CD4-positive, alpha-beta memory T cell (primary cell): Measurements from ENCODE around the gene EXOC4. TPM values are rescaled to one million over a fixed set of nuclear protein-coding genes. Genes with fewer than 3 reads are reported as not detected.
"Not testable (repeated sequence)": the region's sequence is repeated elsewhere in the genome, so short reads cannot be mapped to it uniquely, and the experiment has no call there.

Experiments used
- CTCF ChIA-PET: fragments of 350-600 bp; sonication (Branson Sonifier 250); formaldehyde crosslinking; loops from one replicate; lab custom pipeline; 2021; ENCODE audit warnings: inconsistent platforms; ENCODE audit not compliant: partially characterized antibody; lab: Charles Lee
- POLR2A ChIA-PET: fragments of 350-600 bp; sonication (Branson Sonifier 250); formaldehyde crosslinking; loops from one replicate; lab custom pipeline; 2021; ENCODE audit not compliant: partially characterized antibody; lab: Charles Lee
- DNase-seq, 5 donors: peaks; one replicate each; pipeline versions ENCODE4 v3.0.0 to v3.0.0-alpha.2; 2020 to 2022; ENCODE audit warnings: mixed read lengths in 1 of 5
- H3K27ac ChIP-seq: one replicate; pipeline ENCODE4 v1.7.0; 2013; ENCODE audit warnings: low read depth, low read length
- H3K27me3 ChIP-seq: 2 replicates; pipeline ENCODE4 v1.7.0; 2013; ENCODE audit warnings: mild to moderate bottlenecking, low read length, moderate library complexity; ENCODE audit not compliant: insufficient read depth
- H3K36me3 ChIP-seq: 2 replicates; pipeline ENCODE4 v1.7.0; 2013; ENCODE audit warnings: mild to moderate bottlenecking, low read length, moderate library complexity; ENCODE audit not compliant: insufficient read depth
- H3K4me1 ChIP-seq: 2 replicates; pipeline ENCODE4 v1.7.0; 2013; ENCODE audit warnings: mild to moderate bottlenecking, low read length, moderate library complexity; ENCODE audit not compliant: insufficient read depth
- H3K4me3 ChIP-seq, 2 donors: one replicate each; pipeline ENCODE4 v1.7.0; 2013; ENCODE audit warnings: low read length in 2 of 2, mild to moderate bottlenecking in 1 of 2
- H3K9me3 ChIP-seq, 2 donors: one replicate each; pipeline ENCODE4 v1.7.0; 2013; ENCODE audit warnings: low read length in 2 of 2, control low read depth in 1 of 2; ENCODE audit not compliant: control insufficient read depth in 1 of 2
- H3K27ac Mint-ChIP-seq, 7 donors: one replicate each; pipeline ENCODE4 v1.8.0; 2020 to 2021; ENCODE audit warnings: mixed read lengths in 7 of 7, mild to moderate bottlenecking in 6 of 7, inconsistent platforms in 3 of 7, moderate library complexity in 3 of 7
- H3K27me3 Mint-ChIP-seq, 2 donors: one replicate each; pipeline ENCODE4 v1.8.0; 2020 to 2021; ENCODE audit warnings: mixed read lengths in 2 of 2
- H3K36me3 Mint-ChIP-seq, 2 donors: one replicate each; pipeline ENCODE4 v1.8.0; 2020 to 2021; ENCODE audit warnings: mixed read lengths in 2 of 2, inconsistent platforms in 1 of 2, mild to moderate bottlenecking in 1 of 2
- H3K4me1 Mint-ChIP-seq, 4 donors: one replicate each; pipeline ENCODE4 v1.8.0; 2020 to 2021; ENCODE audit warnings: mixed read lengths in 4 of 4, mild to moderate bottlenecking in 1 of 4
- H3K4me3 Mint-ChIP-seq, 8 donors: one replicate each; pipeline ENCODE4 v1.8.0; 2020 to 2021; ENCODE audit warnings: mixed read lengths in 8 of 8, mild to moderate bottlenecking in 7 of 8, moderate library complexity in 6 of 8, inconsistent platforms in 3 of 8
- H3K9me3 Mint-ChIP-seq, 8 donors: one replicate each; pipeline ENCODE4 v1.8.0; 2020 to 2021; ENCODE audit warnings: mixed read lengths in 8 of 8, mild to moderate bottlenecking in 5 of 8, inconsistent platforms in 3 of 8, moderate library complexity in 1 of 8
- intact Hi-C: fragments of 100-400 bp; cut with micrococcal nuclease; formaldehyde crosslinking; loops from one replicate; pipeline ENCODE4 v1.15.1; 2023
- polyA plus RNA-seq, 2 donors: library from polyadenylated mRNA; unstranded; fragments of 300-500 nt; fragmentation: Illumina TruSeq; gene quantifications; one replicate each; pipeline ENCODE4 v1.2.3, GENCODE V29; 2021
- total RNA-seq, 2 experiments: library from RNA; stranded (reverse); gene quantifications; one replicate each; pipeline ENCODE4 v1.2.3, GENCODE V29; 2021

The EXOC4 gene
- total and polyA plus RNA-seq, 4 experiments from 2014 or later = 33.8 to 81.2 (median 58.1) TPM

DNA sequence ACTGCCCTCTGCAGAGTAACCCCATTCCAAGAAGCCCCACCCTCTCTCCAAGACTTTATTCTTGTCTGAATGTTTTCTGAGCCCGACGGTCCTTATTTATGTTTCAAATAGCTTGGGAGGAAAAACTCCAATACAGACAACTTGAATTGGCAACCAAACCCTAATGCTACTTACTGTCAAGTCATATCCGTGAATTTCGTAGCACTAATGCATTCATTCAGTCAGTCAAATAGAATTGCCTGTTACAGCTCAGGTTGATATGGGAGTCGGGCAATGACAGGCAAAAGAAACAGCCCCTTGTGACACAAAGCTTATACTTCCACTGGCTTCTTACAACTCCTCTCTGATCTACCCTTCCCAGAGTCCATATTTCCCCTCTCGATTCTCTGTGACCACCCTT, 815.8 kb downstream of the EXOC4 start:
- no peak for DNase-seq
- Histone ChIP-seq H3K4me3 (no peak overlapping the region), H3K27me3 (no peaks in the 10 kb centered on the region), H3K36me3 (no peaks in the 10 kb centered on the region), H3K27ac (no peak overlapping the region), H3K9me3 (no peaks in the 10 kb centered on the region), H3K4me1 (no peaks in the 10 kb centered on the region)
- H3K27me3 Mint-ChIP-seq = no peaks in the 10 kb centered on the region
- H3K27ac Mint-ChIP-seq = no peak overlapping the region
- peaks cover 30 to 57% of the 10 kb centered on the region in 2 donors for H3K36me3 Mint-ChIP-seq
- CTCF ChIA-PET = no interaction called here
- intact Hi-C loops = no loop called here
- peaks cover 0 to 2% (median 0%) of the 10 kb centered on the region in 8 donors for H3K9me3 Mint-ChIP-seq
- H3K4me1 Mint-ChIP-seq = no peaks in the 10 kb centered on the region
- H3K4me3 Mint-ChIP-seq = no peak overlapping the region
- POLR2A ChIA-PET = no interaction called here

DNA sequence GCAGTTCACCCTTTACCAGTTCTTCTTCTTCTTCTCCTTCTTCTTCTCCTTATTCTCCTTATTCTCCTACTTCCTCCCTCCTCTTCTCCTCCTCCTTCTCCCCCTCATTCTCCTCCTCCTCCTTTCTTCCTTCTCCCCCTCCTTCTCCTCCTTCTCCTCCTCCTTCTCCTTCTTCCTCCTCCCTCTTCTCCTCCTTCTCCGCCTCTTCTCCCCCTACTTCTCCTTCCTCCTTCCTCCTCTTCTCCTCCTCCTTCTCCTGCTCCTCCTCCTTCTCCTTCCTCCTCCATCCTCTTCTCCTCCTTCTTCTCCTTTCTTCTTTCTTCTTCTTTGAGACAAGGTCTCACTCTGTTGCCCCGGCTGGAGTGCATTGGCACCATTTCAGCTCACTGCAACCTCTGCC, 816.3 kb downstream of the EXOC4 start:
- no peak for DNase-seq
- no peaks in the 10 kb centered on the region for H3K4me1 Mint-ChIP-seq
- H3K9me3 Mint-ChIP-seq = peaks cover 0 to 2% (median 0%) of the 10 kb centered on the region in 8 donors
- H3K27me3 ChIP-seq = no peaks in the 10 kb centered on the region
- CTCF ChIA-PET = no interaction called here
- H3K27ac ChIP-seq = no peak overlapping the region
- no peaks in the 10 kb centered on the region for H3K9me3 ChIP-seq
- H3K4me3 ChIP-seq = no peak overlapping the region
- no peaks in the 10 kb centered on the region for H3K4me1 ChIP-seq
- H3K27me3 Mint-ChIP-seq = no peaks in the 10 kb centered on the region
- H3K4me3 Mint-ChIP-seq = no peak overlapping the region
- POLR2A ChIA-PET = no interaction called here
- no peak overlapping the region for H3K27ac Mint-ChIP-seq
- no peaks in the 10 kb centered on the region for H3K36me3 ChIP-seq
- peaks cover 28 to 54% of the 10 kb centered on the region in 2 donors for H3K36me3 Mint-ChIP-seq
- intact Hi-C loops = no loop called here

DNA sequence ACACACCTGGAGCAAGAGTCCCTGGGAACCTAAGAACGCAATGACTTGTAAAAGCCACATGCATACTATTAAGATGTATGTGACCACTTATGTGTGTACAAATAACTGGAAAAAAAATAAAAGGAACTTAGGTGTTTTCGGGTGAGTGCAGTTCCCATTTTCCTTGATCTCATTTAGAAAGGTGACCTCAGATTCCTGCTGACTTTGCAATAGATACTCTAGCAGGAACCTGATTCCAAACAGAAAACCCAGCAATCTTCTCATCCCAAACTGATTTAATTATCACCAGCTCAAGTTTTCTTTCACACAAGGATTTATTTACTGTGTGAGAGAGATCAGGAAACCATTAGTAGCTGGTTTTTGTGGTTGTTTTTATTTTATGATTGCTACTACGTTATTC, 817.8 kb downstream of the EXOC4 start:
- Mint-ChIP-seq H3K36me3 (peaks cover 26 to 56% of the 10 kb centered on the region in 2 donors), H3K4me1 (no peaks in the 10 kb centered on the region), H3K27me3 (no peaks in the 10 kb centered on the region), H3K27ac (no peak overlapping the region), H3K4me3 (no peak overlapping the region), H3K9me3 (peaks cover 0 to 8% (median 3%) of the 10 kb centered on the region in 8 donors)
- no peak for DNase-seq
- Histone ChIP-seq H3K4me3 (no peak overlapping the region), H3K9me3 (no peaks in the 10 kb centered on the region), H3K27ac (no peak overlapping the region), H3K36me3 (no peaks in the 10 kb centered on the region), H3K27me3 (no peaks in the 10 kb centered on the region), H3K4me1 (no peaks in the 10 kb centered on the region)
- CTCF ChIA-PET = no interaction called here
- POLR2A ChIA-PET = no interaction called here
- intact Hi-C loops = no loop called here

GRCh38 chr7:134071355-134072331, 818.8 kb downstream of the EXOC4 start:
- H3K4me1 Mint-ChIP-seq = no peaks in the 10 kb centered on the region
- Histone ChIP-seq H3K4me1 (no peaks in the 10 kb centered on the region), H3K27ac (no peak overlapping the region), H3K27me3 (no peaks in the 10 kb centered on the region), H3K36me3 (no peaks in the 10 kb centered on the region), H3K4me3 (no peak overlapping the region), H3K9me3 (no peaks in the 10 kb centered on the region)
- H3K4me3 Mint-ChIP-seq = no peak overlapping the region
- H3K27ac Mint-ChIP-seq = no peak overlapping the region
- no peak for DNase-seq
- no peaks in the 10 kb centered on the region for H3K27me3 Mint-ChIP-seq
- CTCF ChIA-PET = no interaction called here
- POLR2A ChIA-PET = no interaction called here
- intact Hi-C loops = no loop called here
- peaks cover 0 to 9% (median 3%) of the 10 kb centered on the region in 8 donors for H3K9me3 Mint-ChIP-seq
- peaks cover 18 to 52% of the 10 kb centered on the region in 2 donors for H3K36me3 Mint-ChIP-seq

DNA sequence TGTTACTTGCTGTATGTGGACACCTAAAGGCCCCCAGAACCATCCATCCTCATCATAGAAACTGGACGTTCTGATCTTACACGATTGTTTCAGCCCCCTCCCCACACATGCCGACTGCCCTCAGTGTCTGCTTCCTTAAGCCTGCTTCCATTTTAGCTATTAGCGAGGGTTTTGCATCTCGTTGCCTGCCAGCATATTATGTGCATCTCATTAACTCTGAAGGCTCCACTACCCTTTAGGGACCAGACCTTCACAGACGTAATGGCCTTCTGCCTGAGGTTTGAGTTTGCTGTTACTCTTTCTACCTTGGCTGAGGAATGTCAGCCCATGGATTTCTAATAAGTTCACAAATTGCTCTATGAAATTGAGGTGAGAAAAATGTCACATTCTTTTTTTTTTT, 820.4 kb downstream of the EXOC4 start:
- H3K36me3 ChIP-seq = no peaks in the 10 kb centered on the region
- H3K27me3 ChIP-seq = no peaks in the 10 kb centered on the region
- Mint-ChIP-seq H3K4me1 (no peaks in the 10 kb centered on the region), H3K36me3 (peaks cover 13 to 45% of the 10 kb centered on the region in 2 donors), H3K27ac (no peak overlapping the region), H3K9me3 (peaks cover 0 to 9% (median 3%) of the 10 kb centered on the region in 8 donors), H3K4me3 (no peak overlapping the region), H3K27me3 (no peaks in the 10 kb centered on the region)
- intact Hi-C loops = no loop called here
- CTCF ChIA-PET = no interaction called here
- H3K4me3 ChIP-seq = no peak overlapping the region
- DNase-seq = no peak
- no peak overlapping the region for H3K27ac ChIP-seq
- POLR2A ChIA-PET = no interaction called here
- no peaks in the 10 kb centered on the region for H3K9me3 ChIP-seq
- no peaks in the 10 kb centered on the region for H3K4me1 ChIP-seq

DNA sequence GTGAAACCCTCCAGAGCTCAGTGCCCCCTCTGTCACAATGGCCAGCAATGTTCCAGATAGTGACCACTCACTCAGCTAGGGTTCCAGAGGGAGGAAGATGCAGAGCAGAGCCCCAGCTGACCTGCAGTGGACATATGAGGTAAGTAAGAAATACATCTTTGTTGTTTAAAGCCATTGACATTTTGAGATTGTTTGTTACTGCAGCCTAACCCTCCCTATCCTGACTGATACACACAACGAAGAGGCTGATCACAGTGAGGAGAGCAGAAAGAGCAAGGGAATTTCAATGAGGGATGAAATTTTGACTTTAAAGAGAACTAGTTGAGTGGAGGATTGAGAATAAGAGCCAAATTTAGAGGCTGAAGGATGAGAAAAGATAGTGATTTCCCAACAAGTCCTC, 822.9 kb downstream of the EXOC4 start:
- Histone ChIP-seq H3K9me3 (no peaks in the 10 kb centered on the region), H3K27ac (no peak overlapping the region), H3K27me3 (no peaks in the 10 kb centered on the region), H3K36me3 (no peaks in the 10 kb centered on the region), H3K4me3 (no peak overlapping the region), H3K4me1 (no peaks in the 10 kb centered on the region)
- Mint-ChIP-seq H3K36me3 (peaks cover 12 to 25% of the 10 kb centered on the region in 2 donors), H3K4me1 (no peaks in the 10 kb centered on the region), H3K27me3 (no peaks in the 10 kb centered on the region), H3K27ac (no peak overlapping the region), H3K9me3 (peaks cover 0 to 9% (median 4%) of the 10 kb centered on the region in 8 donors), H3K4me3 (no peak overlapping the region)
- intact Hi-C loops = no loop called here
- ChIA-PET CTCF (no interaction called here), POLR2A (no interaction called here)
- DNase-seq = no peak

GRCh38 chr7:134077560-134077959, 824.7 kb downstream of the EXOC4 start:
- H3K27me3 ChIP-seq, POLR2A ChIA-PET, DNase-seq, intact Hi-C loops, H3K4me1 ChIP-seq, H3K4me3 Mint-ChIP-seq, H3K27ac Mint-ChIP-seq, H3K4me3 ChIP-seq, H3K9me3 ChIP-seq, H3K27ac ChIP-seq, H3K36me3 ChIP-seq, H3K4me1 Mint-ChIP-seq, H3K27me3 Mint-ChIP-seq: not testable (repeated sequence)
- Mint-ChIP-seq H3K9me3 (peaks cover 0 to 14% (median 3%) of the 10 kb centered on the region in 8 donors), H3K36me3 (peaks cover 14 to 32% of the 10 kb centered on the region in 2 donors)
- CTCF ChIA-PET = interaction anchor here (1.0 kb wide), 1 partner anchor 21 kb away, joined by 3 read pairs; no protein-coding TSS in a partner anchor
